IPS-11a (cell line): Measurements from ENCODE around the gene HCAR3.
"Not testable (repeated sequence)": the region's sequence is repeated elsewhere in the genome, so short reads cannot be mapped to it uniquely, and the experiment has no call there.

Experiments
- H3K4me3 ChIP-seq: one replicate; pipeline ENCODE4 v1.5.1; 2013; ENCODE audit warnings: low read depth, low read length, control low read depth

Gene HCAR3

DNA sequence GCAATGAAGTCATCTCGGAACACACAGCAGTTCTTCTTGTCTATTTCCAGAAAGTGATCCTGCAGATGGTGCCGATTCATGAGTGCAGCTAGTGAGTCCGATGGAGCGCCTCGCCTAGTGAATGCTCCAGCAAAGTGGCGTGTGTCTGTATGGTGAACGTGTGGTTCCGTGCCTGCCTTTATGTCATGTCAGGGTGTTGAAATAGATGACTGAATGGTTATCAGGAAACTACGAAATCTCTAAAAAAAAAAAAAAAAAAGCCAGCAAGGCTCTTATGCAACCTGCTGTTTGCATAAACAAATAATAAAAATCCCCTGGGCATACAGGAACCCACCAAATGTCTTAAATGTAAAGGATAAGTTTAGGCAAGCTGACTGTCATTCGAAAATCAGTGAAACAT lies at the start of gene HCAR3:
HCAR3 (minus strand) TSS at position 154 of the 400 bp plus-strand sequence; CDS start at position 80, 74 bp downstream.
- not testable (repeated sequence) for H3K4me3 ChIP-seq

DNA sequence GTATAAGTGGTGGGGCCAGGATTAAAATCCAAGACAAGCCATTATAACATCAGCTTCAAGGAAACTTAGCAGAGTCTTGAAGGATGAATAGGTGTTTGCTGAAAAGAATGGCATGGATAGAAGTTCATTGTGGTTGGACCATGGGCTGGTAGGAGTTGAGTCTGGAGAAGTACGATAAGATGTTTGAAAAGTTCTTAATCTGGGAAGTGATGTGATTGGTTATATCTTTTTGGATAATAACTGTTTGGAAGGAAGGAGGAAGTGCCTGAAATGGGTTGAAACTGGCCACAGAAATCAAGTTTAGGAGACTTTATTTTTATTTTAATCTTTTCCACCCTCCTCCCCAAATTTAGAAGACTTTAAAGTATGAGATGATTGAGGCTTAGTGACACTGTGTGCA lies 41.0 kb upstream of the HCAR3 start:
- H3K4me3 ChIP-seq, result no peak overlapping the region

- H3K4me3 ChIP-seq, result no peak overlapping the region
These were observed 38.2 kb upstream of the HCAR3 start for GRCh38 chr12:122754790-122755189.

- H3K4me3 ChIP-seq, result peak overlapping the region; percentile 80
These were observed 36.7 kb upstream of the HCAR3 start for GRCh38 chr12:122753319-122753650.

DNA sequence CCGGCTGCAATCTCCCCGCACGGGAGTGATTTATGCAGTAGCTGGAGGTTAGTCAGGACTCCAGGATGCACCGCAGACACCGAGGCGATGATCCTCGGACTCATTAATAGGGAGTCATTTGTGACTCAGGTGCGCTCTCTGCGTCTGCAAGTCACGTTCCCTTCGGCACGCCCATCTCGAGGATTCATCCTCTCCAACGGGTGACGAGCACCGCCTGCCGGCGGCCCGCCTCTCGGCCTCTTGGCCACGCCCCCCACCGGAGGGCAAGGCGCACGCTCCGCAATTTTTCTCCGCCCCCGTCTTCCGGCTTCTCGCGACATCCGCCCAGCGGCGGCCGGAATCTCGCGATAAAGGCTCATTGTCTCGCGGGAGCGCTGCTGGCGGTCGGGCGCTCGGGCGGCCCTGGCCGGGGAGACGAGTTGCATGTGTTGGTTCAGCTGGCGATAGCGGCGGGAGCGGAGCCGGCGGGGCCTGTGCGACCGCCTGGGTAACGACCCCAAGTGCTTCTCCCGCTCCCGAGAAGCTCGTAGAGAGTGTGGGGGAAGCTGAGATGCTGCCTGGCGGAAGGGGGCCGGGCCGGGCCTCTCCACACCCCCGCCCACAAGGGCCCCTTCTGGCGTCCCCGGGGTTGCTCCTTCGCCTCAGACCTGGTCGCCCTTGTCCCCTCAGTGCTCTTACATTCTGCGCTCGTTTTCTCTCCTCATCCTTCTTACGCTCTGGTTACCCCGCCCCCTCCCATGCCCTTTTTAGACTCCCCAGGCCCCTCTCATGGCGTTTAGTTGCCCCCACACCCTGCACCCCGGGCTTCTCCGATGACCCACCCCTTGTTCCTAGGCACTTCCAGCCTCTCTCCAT lies 36.1 kb upstream of the HCAR3 start, which contains the start of gene DENR:
DENR (plus strand) TSS at position 361 of the 855 bp plus-strand sequence. CDS start 878 bp downstream, outside the sequence.
- H3K4me3 ChIP-seq, result peak within 1 kb of the TSS; percentile 80

GRCh38 chr12:122750781-122751515 lies 34.3 kb upstream of the HCAR3 start:
- H3K4me3 ChIP-seq, result not testable (repeated sequence)

DNA sequence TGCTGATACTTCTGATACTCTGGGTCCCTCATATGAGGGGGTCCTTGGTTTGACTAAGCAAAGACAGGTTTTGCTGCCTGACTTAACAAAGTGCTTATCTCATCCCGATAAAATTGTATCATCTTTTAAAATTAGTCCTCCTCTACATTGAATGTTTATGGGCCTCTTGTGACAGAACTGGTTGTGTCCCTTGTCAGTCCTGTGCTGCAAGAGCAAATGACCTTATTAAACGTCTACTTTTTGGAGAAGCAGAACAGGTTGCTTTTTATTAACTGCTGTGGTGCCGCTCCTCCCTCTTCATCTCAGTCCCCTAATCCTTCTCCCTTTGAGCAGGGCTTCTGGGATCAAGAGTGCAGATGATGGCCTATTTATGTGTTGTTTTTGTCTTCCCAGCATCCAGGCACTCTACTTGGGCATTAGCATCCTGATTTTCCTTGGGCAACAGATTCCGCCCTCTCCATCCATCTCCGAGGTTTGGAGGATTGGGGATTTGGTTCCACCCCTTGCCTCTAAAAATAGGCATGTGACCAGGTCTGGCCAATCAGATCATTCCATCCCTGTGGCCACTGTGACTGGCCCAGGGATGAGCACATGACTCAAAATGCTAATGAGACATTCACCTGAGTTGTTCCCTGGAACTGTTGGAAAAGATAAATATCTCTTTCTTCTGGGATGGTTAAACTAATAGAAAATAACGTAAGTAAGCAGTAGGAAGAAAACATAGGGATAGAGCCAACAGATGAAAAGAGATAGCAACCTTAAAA lies 33.1 kb upstream of the HCAR3 start:
- no peak overlapping the region for H3K4me3 ChIP-seq

- H3K4me3 ChIP-seq, result no peak overlapping the region
These were observed 30.9 kb upstream of the HCAR3 start for GRCh38 chr12:122747224-122748135.

- H3K4me3 ChIP-seq, result no peak overlapping the region
These were observed 27.4 kb upstream of the HCAR3 start for GRCh38 chr12:122743895-122744525.

- no peak overlapping the region for H3K4me3 ChIP-seq
These were observed 23.7 kb upstream of the HCAR3 start for GRCh38 chr12:122740351-122740750.

GRCh38 chr12:122738571-122738970 lies 22.0 kb upstream of the HCAR3 start:
- H3K4me3 ChIP-seq, result no peak overlapping the region

GRCh38 chr12:122732611-122733010 lies 16.0 kb upstream of the HCAR3 start:
- no peak overlapping the region for H3K4me3 ChIP-seq

- no peak overlapping the region for H3K4me3 ChIP-seq
These were observed 15.6 kb upstream of the HCAR3 start for GRCh38 chr12:122732170-122732569.

DNA sequence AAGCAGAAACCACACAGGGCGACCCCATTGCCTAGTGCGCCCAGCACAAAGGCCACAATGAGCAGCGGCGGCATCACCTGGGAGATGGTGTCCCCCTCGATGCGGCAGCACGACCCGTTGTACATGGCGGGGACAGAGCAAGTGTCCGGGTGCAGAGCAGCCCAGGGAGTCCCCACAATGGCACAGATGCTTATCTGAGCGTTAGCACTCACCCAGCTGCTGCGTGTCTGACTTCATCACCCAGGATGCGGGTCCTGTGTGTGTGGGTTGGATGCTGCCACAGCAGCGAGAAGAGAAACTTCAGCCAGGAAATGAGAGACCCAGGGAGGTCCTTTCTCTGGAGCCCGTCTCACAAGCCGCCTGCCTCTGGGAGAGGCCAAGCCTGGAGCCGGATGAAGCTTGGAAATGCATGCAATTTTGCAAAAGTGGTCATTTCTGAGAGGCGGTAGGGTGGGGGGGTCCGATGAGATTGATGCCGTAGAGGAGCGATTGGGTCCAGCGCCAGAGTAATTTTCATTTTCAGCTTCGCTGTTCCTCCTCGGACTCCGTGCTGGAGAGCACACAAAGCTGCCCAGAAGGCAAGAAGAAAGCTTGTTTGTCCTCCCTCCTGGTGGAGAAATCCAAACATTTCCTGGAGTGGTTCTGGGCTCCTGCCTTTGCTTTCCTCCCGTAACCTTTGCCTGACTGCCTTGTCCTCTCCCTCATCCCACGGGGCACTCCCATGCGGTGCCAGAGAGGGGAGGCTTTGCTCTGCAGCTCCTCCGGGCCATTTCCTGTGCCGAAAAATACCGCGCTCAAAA lies 13.8 kb upstream of the HCAR3 start, which contains the start of gene HCAR1:
HCAR1 (minus strand) TSS at position 630 of the 800 bp plus-strand sequence; CDS start at position 125, 505 bp downstream.
- H3K4me3 ChIP-seq, result no peak within 1 kb of the TSS

GRCh38 chr12:122729583-122730214 lies 13.1 kb upstream of the HCAR3 start:
- H3K4me3 ChIP-seq, result no peak overlapping the region

DNA sequence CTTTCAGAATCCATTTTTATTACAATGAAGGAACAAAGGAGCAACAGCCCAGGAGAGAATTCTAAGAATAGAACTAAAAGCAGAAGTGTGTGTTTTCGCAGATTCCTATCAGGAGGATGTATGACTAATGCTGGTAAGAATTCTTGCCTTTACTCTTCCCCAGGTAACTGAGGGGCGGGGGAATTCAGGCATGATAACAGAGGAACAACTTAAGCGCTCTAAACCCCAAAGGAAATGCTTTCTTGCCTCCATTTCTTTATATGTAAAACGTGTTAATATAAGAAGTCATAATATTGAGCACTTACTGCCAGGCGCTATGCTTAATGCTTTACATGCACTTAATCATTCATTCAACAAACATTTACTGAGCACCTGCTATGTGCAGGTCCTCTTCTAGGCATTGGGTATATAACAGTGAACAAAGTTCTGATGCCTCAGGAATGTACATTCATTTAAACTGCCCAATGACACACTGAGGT lies 9.5 kb upstream of the HCAR3 start:
- H3K4me3 ChIP-seq, result no peak overlapping the region

GRCh38 chr12:122725452-122726079 lies 9.0 kb upstream of the HCAR3 start:
- no peak overlapping the region for H3K4me3 ChIP-seq
